Measurements from ENCODE around the gene SCUBE1. TPM values are rescaled to one million over a fixed set of nuclear protein-coding genes. Genes with fewer than 3 reads are reported as not detected.

Gene SCUBE1
- total RNA-seq, 1 experiment from 2014 or later = 3.9 TPM

GRCh38 chr22:43387815-43388214 lies 44.6 kb upstream of the SCUBE1 start:
- H3K9me2 ChIP-seq (ENCODE audit: insufficient read depth) = no peaks in the 10 kb centered on the region
- peaks cover 0 to 3% of the 10 kb centered on the region in 2 experiments; a peak in 1 of 4 replicates for H3K4me1 ChIP-seq (ENCODE audit: control insufficient read depth in 1 of 2, insufficient read depth in 2 of 2, low read length in 2 of 2)
- TF ChIP-seq SP1 (IDR thresholded peaks at IDR 0.05; ENCODE audit: low read depth) (no peak), ZFX (IDR thresholded peaks at IDR 0.05) (no peak)
- DNase-seq (ENCODE audit: low read depth, low spot score) (no peak), ATAC-seq (no peak)
- ChIA-PET POLR2A (no interaction called here), RAD21 (ENCODE audit: low non-redundant PET in 1 of 2, low total read pairs in 2 of 2, uncharacterized antibody in 2 of 2, unreplicated experiment in 2 of 2) (no interaction called here), CTCF (interaction anchor here (1.3 to 1.6 kb wide), 2 partner anchors 94 to 495 kb away, joined by 4 to 5 read pairs; no protein-coding TSS in a partner anchor)
- H3K9ac ChIP-seq (ENCODE audit: low read length) = no peak overlapping the region
- no peaks in the 10 kb centered on the region for H4K20me1 ChIP-seq (ENCODE audit: insufficient read depth)
- H2AFZ ChIP-seq (ENCODE audit: low read depth, low read length, poor library complexity, severe bottlenecking) = no peak overlapping the region
- H3K4me2 ChIP-seq (ENCODE audit: low read length) = no peak overlapping the region; the same call in 1 of the 2 replicates
- no peak overlapping the region for H3K27ac ChIP-seq (ENCODE audit: low read depth, low read length)
- H3K9me3 ChIP-seq (ENCODE audit: control insufficient read depth in 1 of 2, insufficient read depth in 1 of 2, low read depth in 1 of 2, low read length in 2 of 2) = no peaks in the 10 kb centered on the region
- H3K79me2 ChIP-seq (ENCODE audit: insufficient read depth, low read length) = no peaks in the 10 kb centered on the region
- no peak overlapping the region for H3K4me3 ChIP-seq (replicated peaks in 1 of 2; ENCODE audit: low read depth in 1 of 2, low read length in 2 of 2)
- BruUV-seq (replicated peaks) = no TSS peak
- no peaks in the 10 kb centered on the region for H3K36me3 ChIP-seq (ENCODE audit: control insufficient read depth in 1 of 2, insufficient read depth in 2 of 2, low read length in 2 of 2)
- no peaks in the 10 kb centered on the region for H3K27me3 ChIP-seq (ENCODE audit: insufficient read depth, low read length)
- intact Hi-C loops (cut with micrococcal nuclease) = loop anchor here (1.0 to 5.0 kb wide), 4 partner anchors 355 to 1238 kb away; no protein-coding TSS in a partner anchor

GRCh38 chr22:43385770-43386641 lies 42.8 kb upstream of the SCUBE1 start:
- ChIA-PET RAD21 (ENCODE audit: low non-redundant PET in 1 of 2, low total read pairs in 2 of 2, uncharacterized antibody in 2 of 2, unreplicated experiment in 2 of 2) (interaction anchor here in 1 of 2 experiments (1.2 kb wide), 1 partner anchor 112 kb away, joined by 3 read pairs; no protein-coding TSS in a partner anchor), CTCF (interaction anchor here (0.6 to 6.5 kb wide), 11 partner anchors 7 to 441 kb away, joined by 3 to 48 read pairs (median 4); no protein-coding TSS in a partner anchor), POLR2A (no interaction called here)
- 0 out of 4 replicates have a peak overlapping the region, but pooled peaks of 1 of the 2 experiments have one; percentile 7 for H3K4me3 ChIP-seq (replicated peaks in 1 of 2; ENCODE audit: low read depth in 1 of 2, low read length in 2 of 2)
- H3K27ac ChIP-seq (ENCODE audit: low read depth, low read length) = no peak overlapping the region
- H3K36me3 ChIP-seq (ENCODE audit: control insufficient read depth in 1 of 2, insufficient read depth in 2 of 2, low read length in 2 of 2) = no peaks in the 10 kb centered on the region
- intact Hi-C loops (cut with micrococcal nuclease) = loop anchor here (1.0 to 5.0 kb wide), 3 partner anchors 112 to 416 kb away; no protein-coding TSS in a partner anchor
- peak overlapping the region; percentile 18 for H2AFZ ChIP-seq (ENCODE audit: low read depth, low read length, poor library complexity, severe bottlenecking)
- H3K79me2 ChIP-seq (ENCODE audit: insufficient read depth, low read length) = no peaks in the 10 kb centered on the region
- H3K27me3 ChIP-seq (ENCODE audit: insufficient read depth, low read length) = no peaks in the 10 kb centered on the region
- peak overlapping the region; percentile 54 for H3K4me2 ChIP-seq (ENCODE audit: low read length)
- no peaks in the 10 kb centered on the region for H3K9me2 ChIP-seq (ENCODE audit: insufficient read depth)
- H3K9ac ChIP-seq (ENCODE audit: low read length) = no peak overlapping the region
- H3K9me3 ChIP-seq (ENCODE audit: control insufficient read depth in 1 of 2, insufficient read depth in 1 of 2, low read depth in 1 of 2, low read length in 2 of 2) = no peaks in the 10 kb centered on the region
- BruUV-seq (replicated peaks) = no TSS peak
- ATAC-seq (peak; percentile 86), DNase-seq (ENCODE audit: low read depth, low spot score) (peak; percentile 32)
- peaks cover 0 to 3% of the 10 kb centered on the region in 2 experiments; a peak in 1 of 4 replicates for H3K4me1 ChIP-seq (ENCODE audit: control insufficient read depth in 1 of 2, insufficient read depth in 2 of 2, low read length in 2 of 2)
- no peaks in the 10 kb centered on the region for H4K20me1 ChIP-seq (ENCODE audit: insufficient read depth)
- TF ChIP-seq SP1 (IDR thresholded peaks at IDR 0.05; ENCODE audit: low read depth) (no peak), REST (IDR thresholded peaks at IDR 0.05; ENCODE audit: low read depth) (no peak), EZH2 (IDR thresholded peaks at IDR 0.05) (no peak), EGR1 (IDR thresholded peaks at IDR 0.05; ENCODE audit: low read depth) (no peak), POLR2A (IDR thresholded peaks at IDR 0.05; ENCODE audit: borderline replicate concordance, extremely low read depth, insufficient read depth, insufficient read length) (no peak), ELF1 (IDR thresholded peaks at IDR 0.05; ENCODE audit: borderline replicate concordance, low read depth) (no peak), CTCF (IDR thresholded peaks at IDR 0.05 in 2 of 3, conservative IDR thresholded peaks at IDR 0.05 in 1 of 3; ENCODE audit: borderline replicate concordance in 1 of 3, insufficient read depth in 1 of 3, low read depth in 2 of 3, low read length in 2 of 3) (peak; percentile 89 to 90 (median 89)), POLR2AphosphoS5 (IDR thresholded peaks at IDR 0.05; ENCODE audit: low read depth, low read length) (no peak), FOSL1 (IDR thresholded peaks at IDR 0.05; ENCODE audit: low read depth) (no peak), ZNF274 (IDR thresholded peaks at IDR 0.05; ENCODE audit: low read depth, low read length) (no peak)

All from HCT116 (cell line).